ENCODE data around the gene FNDC3A. TPM values are rescaled to one million over a fixed set of nuclear protein-coding genes. Genes with fewer than 3 reads are reported as not detected.

Gene FNDC3A
- total and polyA plus RNA-seq, 9 of the 15 experiments (the other 6 are each of a cell fraction or from before 2014, with no cell fraction given), result 4.1 to 22.0 (median 13.5) TPM

DNA sequence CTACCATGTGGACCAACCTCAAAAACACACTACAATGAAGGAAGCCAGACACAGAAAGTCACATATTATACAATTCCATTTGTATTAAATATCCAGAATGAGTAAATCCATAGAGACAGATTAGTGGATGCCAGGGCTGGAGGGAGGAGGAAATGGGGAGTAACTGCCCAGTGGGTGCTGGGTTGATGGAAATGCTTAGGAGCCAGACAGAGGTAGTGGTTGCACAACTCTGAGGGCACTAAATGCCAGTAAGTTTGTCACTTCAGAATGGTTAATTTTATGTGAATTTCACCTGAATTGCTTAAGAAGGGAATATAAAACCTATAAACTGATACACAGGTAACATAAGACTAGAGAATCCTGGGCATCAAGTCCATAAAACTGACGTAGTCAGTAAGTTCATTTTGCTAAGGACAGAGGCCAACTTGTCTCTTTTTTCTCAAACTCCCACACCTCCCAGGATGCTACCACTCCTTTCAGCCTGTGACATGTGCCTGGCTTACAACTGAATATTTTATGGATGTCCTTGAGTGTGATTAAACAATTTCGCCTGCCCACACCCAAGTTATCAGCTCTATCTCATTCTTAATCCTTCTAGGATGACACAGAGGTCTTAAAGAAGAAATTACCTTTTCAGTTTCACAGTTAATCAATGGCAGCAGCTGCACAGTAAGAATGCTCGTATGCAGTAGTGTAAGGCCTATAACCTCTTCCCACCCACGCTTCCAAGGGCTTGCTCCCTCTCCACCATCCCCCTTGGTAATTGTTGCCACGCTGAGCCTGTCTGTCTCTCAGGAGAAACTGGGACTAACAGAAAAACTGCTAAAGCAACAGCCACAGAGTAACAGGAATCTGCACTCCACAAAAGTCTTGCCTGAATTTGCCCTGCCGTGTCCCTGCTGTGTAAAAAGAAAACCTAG, 238.5 kb downstream of the FNDC3A start:
- FAIRE-seq, result no peak
- no peak for ATAC-seq
- H3K79me2 ChIP-seq (ENCODE audit: control insufficient read depth, insufficient read depth, low read length), result no peaks in the 10 kb centered on the region
- intact Hi-C loops (cut with micrococcal nuclease) (no loop called here), in situ Hi-C loops (cut with MboI) (no loop called here)
- no TSS peak for BruUV-seq (replicated peaks)
- no peak for DNase-seq (ENCODE audit: extremely low read depth in 1 of 4, low spot score in 3 of 4)
- no peaks in the 10 kb centered on the region for H3K9me3 ChIP-seq (replicated peaks; ENCODE audit: control insufficient read depth, insufficient read depth, low read depth, low read length)
- 23% methylated on average over 5 of the region's 6 CpGs for WGBS (ENCODE audit: insufficient coverage, low coverage, missing lambda C conversion rate)
- no peak overlapping the region for H3K27ac ChIP-seq (ENCODE audit: extremely low read depth, low read depth, low read length)
- no peaks in the 10 kb centered on the region for H3K9me1 ChIP-seq (ENCODE audit: control insufficient read depth, insufficient read depth, low read length)
- H3K4me3 ChIP-seq, result no peak overlapping the region
- H3K27me3 ChIP-seq (ENCODE audit: control insufficient read depth in 2 of 2, insufficient read depth in 2 of 2, low read length in 2 of 2), result peaks cover 0 to 7% of the 10 kb centered on the region in 2 experiments; a peak in 2 of 5 replicates
- POLR2A ChIA-PET, result no interaction called here
- no peak overlapping the region for H3K9ac ChIP-seq (ENCODE audit: insufficient read depth in 1 of 2, low read depth in 2 of 2, low read length in 2 of 2)
- H3K4me2 ChIP-seq (ENCODE audit: insufficient read depth, low read length), result no peak overlapping the region
- no peaks in the 10 kb centered on the region for H4K20me1 ChIP-seq (replicated peaks; ENCODE audit: control insufficient read depth, insufficient read depth, low read length)
- TF ChIP-seq NFXL1 (CRISPR knock-in tag; IDR thresholded peaks at IDR 0.05) (no peak), NCOA4 (IDR thresholded peaks at IDR 0.05; ENCODE audit: partially characterized antibody) (no peak), JUND (IDR thresholded peaks at IDR 0.05; ENCODE audit: borderline replicate concordance, low read depth, low read length) (no peak), JUND (tag; IDR thresholded peaks at IDR 0.05; ENCODE audit: borderline replicate concordance, low read depth, low read length) (no peak), ZNF717 (CRISPR knock-in tag; IDR thresholded peaks at IDR 0.05) (no peak), EGR1 (conservative IDR thresholded peaks at IDR 0.05) (peak; percentile 43)
- H3K4me1 ChIP-seq (replicated peaks in 1 of 2; ENCODE audit: control insufficient read depth in 2 of 2, insufficient read depth in 2 of 2, low read length in 2 of 2), result peaks cover 0 to 3% of the 10 kb centered on the region in 2 experiments; a peak in 2 of 5 replicates
- H2AFZ ChIP-seq (ENCODE audit: low read depth, low read length), result no peak overlapping the region; the same call in 1 of the 2 replicates
- CTCF ChIA-PET (ENCODE audit: low intra/inter-chr PET ratio), result interaction anchor here (0.6 kb wide), 1 partner anchor 325 kb away, joined by 3 read pairs; no protein-coding TSS in a partner anchor
- H3K36me3 ChIP-seq (ENCODE audit: control insufficient read depth, insufficient read depth, low read length), result no peaks in the 10 kb centered on the region
